Pancreas (tissue), 10 donors: ENCODE measurements around the gene LRP5. TPM values are rescaled to one million over a fixed set of nuclear protein-coding genes. Genes with fewer than 3 reads are reported as not detected.

Experiments
- ATAC-seq, 4 donors: fragments of 200-7000 bp; cut with Tn5 transposase; one replicate each; pipeline versions ENCODE4 v1.8.0 to v1.9.1; 2020; ENCODE audit warnings: mild to moderate bottlenecking in 4 of 4, moderate library complexity in 4 of 4
- DNase-seq, 6 donors: peaks; one replicate each; pipeline ENCODE4 v3.0.0-alpha.2; 2020
- FAIRE-seq: peaks from 2 replicates; lab custom pipeline; 2012; peaks lifted over from hg19 to GRCh38; lab: Jason Lieb, UNC
- H3K27ac ChIP-seq, 4 donors: fragments of 200-600 bp; sonication (generic); 1 replicate in 3 of 4; 2 replicates in 1 of 4; pipeline versions ENCODE4 v1.5.0 to v1.8.0; 2020
- H3K27me3 ChIP-seq, 4 donors: fragments of 200-600 bp; one replicate each; pipeline ENCODE4 v1.8.0; 2021
- H3K36me3 ChIP-seq, 3 donors: fragments of 200-600 bp; sonication (generic) in 1 of 3; one replicate each; pipeline versions ENCODE4 v1.5.0 to v1.8.0; 2020 to 2021
- H3K4me1 ChIP-seq, 3 donors: fragments of 200-600 bp; one replicate each; pipeline ENCODE4 v1.8.0; 2021
- H3K4me3 ChIP-seq, 4 donors: fragments of 200-600 bp; sonication (generic) in 2 of 4; one replicate each; pipeline versions ENCODE4 v1.5.0 to v1.8.0; 2020 to 2021
- H3K9me3 ChIP-seq, 4 donors: fragments of 200-600 bp; one replicate each; pipeline ENCODE4 v1.8.0; 2021
- WGBS, 2 donors: extraction: QIAGEN DNeasy Blood & Tissue Kit; methylation state at CpG; one replicate each; pipeline ENCODE4 v1.1.7; 2013; 5-methylcytosine and 5-hydroxymethylcytosine counted together
- intact Hi-C, 3 donors: fragments of 100-400 bp; cut with DNase I; formaldehyde crosslinking; loops; one replicate each; pipeline versions ENCODE4 v1.11.1 to v1.14.2; 2022
- polyA plus RNA-seq, 2 donors: library from polyadenylated mRNA; stranded (reverse); fragments of 200-250 nt; gene quantifications; one replicate each; pipeline ENCODE4 v1.2.3, GENCODE V29; 2013
- total RNA-seq, 6 donors: library from RNA; stranded (reverse); fragmentation: NEBNext Ultra II Directional in 4 of 6; extraction: Animal tissue kit (Norgen Biotek cat#: 25700) in 4 of 6; gene quantifications; one replicate each; pipeline versions ENCODE4 v1.2.1 to v1.2.4, GENCODE V29; 2021 to 2023
- TF ChIP-seq, protein P1 (sequence below), 4 donors: fragments of 200-600 bp; sonication (generic) in 3 of 4; IDR thresholded peaks; one replicate each; pipeline versions ENCODE4 v1.5.0 to v1.8.0; 2021; ENCODE audit warnings: antibody characterized with exemption in 4 of 4
- donor health status: healthy with polysubstance abuse.
- donor health status: DM: no; HTN: no; CAD: no; lungs with moderate emphysema.
- donor health status: DM: no; HTN: no; CAD: no.
- donor health status: control.
- donor health status: control.
- donor health status: Bipolar disorder and iron deficiency.
- donor health status: DM: yes; HTN: yes; CAD: no.
- donor health status: DM: no; HTN: no; CAD: no.
- donor health status: DM: no; HTN: no; CAD: no.
- donor health status: DM: yes; HTN: yes; CAD: no.

The LRP5 gene
- total and polyA plus RNA-seq, 8 donors, result 27.4 to 62.8 (median 32.5) TPM

DNA sequence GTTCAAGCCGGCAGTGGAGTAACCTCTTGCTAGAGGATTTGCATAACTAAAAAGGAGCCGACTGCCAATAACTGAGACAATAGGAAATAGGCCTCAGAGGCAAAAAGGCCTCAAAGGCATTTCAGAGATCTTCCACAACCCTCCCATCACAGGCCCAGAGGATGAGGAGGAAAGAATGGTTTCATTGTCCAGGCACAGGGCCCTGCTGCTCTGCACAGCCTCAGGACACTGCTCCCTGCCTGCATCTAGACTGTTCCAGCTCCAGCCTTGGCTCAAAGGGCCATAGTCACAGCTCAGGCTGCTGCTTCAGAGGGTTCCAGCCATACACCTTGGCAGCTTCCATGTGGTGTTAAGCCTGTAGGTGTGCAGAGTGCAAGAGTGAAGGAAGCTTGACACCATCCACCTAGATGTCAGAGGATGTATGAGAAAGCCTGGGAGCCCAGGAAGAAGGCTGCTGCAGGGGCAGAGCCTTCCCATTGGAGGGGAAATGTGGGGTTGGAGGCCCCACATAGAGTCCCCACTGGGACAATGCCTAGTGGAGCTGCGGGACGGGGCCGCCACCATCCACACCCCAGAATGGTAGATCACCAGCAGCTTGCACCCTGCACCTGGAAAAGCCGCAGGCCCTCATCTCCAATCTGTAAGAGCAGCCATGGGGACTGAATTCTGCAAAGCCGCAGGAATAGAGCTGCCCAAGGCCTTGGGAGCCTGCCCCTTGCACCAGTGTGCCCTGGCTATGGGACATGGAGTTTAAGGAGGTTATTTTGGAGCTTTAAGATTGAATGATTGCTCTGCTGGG is 8.2 kb upstream of the LRP5 start:
- no peaks in the 10 kb centered on the region for H3K9me3 ChIP-seq
- no peak overlapping the region for H3K4me3 ChIP-seq
- no peak overlapping the region for H3K27ac ChIP-seq
- TF ChIP-seq, protein P1, sequence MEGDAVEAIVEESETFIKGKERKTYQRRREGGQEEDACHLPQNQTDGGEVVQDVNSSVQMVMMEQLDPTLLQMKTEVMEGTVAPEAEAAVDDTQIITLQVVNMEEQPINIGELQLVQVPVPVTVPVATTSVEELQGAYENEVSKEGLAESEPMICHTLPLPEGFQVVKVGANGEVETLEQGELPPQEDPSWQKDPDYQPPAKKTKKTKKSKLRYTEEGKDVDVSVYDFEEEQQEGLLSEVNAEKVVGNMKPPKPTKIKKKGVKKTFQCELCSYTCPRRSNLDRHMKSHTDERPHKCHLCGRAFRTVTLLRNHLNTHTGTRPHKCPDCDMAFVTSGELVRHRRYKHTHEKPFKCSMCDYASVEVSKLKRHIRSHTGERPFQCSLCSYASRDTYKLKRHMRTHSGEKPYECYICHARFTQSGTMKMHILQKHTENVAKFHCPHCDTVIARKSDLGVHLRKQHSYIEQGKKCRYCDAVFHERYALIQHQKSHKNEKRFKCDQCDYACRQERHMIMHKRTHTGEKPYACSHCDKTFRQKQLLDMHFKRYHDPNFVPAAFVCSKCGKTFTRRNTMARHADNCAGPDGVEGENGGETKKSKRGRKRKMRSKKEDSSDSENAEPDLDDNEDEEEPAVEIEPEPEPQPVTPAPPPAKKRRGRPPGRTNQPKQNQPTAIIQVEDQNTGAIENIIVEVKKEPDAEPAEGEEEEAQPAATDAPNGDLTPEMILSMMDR (IDR thresholded peaks at IDR 0.05), result no peak
- no peaks in the 10 kb centered on the region for H3K36me3 ChIP-seq
- H3K4me1 ChIP-seq, result no peaks in the 10 kb centered on the region
- H3K27me3 ChIP-seq, result no peaks in the 10 kb centered on the region
- 95 to 96% methylated on average over 7 of the region's 7 CpGs for WGBS, 2 donors
- intact Hi-C loops, result no loop called here
- no peak for ATAC-seq
- FAIRE-seq, result no peak
- DNase-seq, result no peak

DNA sequence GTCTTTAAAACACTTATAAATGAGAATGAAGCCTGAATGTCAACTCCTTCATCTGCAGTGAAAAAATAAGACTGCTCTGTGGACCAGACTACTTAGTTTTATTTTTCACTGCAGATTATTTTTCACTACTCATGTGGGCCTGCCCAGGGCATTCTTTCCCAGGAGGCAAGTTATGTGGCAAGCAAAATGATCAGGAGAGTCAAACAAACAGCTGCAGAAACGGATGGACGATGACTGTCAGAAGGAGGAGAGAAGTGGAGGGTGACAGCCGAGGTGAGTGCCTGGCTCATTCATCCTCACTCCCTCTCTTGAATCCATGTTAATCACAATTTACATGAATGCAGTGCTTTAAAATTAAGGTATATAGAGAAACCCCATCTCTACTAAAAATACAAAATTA is 5.8 kb upstream of the LRP5 start:
- ATAC-seq (no peak), DNase-seq (no peak), FAIRE-seq (no peak)
- Histone ChIP-seq H3K36me3 (no peaks in the 10 kb centered on the region), H3K27ac (no peak overlapping the region), H3K27me3 (no peaks in the 10 kb centered on the region), H3K4me3 (no peak overlapping the region), H3K4me1 (no peaks in the 10 kb centered on the region), H3K9me3 (no peaks in the 10 kb centered on the region)
- intact Hi-C loops, result no loop called here
- WGBS, 2 donors, result 91 to 95% methylated on average over 3 of the region's 3 CpGs
- TF ChIP-seq, protein P1 (IDR thresholded peaks at IDR 0.05), result no peak

DNA sequence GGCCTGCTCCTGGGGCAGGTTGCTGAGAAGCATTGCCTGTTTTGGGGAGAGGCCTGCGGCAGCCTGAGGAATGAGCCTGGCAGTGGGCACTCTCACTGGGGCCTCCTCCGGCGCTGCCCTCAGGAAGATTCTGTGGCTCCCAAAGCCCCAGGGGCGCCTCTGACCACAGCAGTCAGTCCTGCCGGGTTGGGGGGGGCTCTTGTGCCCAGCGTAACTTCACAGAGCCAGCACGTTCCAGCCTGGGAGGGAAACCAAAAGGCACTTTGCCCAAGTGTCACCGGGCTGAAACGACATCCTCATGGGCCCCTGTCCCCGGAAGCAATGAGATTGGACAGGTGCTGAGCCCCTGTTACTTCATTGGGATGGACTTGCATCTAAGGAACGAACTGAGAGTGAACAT is 4.3 kb upstream of the LRP5 start:
- Histone ChIP-seq H3K36me3 (no peaks in the 10 kb centered on the region), H3K27ac (no peak overlapping the region), H3K4me3 (no peak overlapping the region), H3K9me3 (no peaks in the 10 kb centered on the region), H3K27me3 (no peaks in the 10 kb centered on the region), H3K4me1 (no peaks in the 10 kb centered on the region)
- no peak for ATAC-seq
- 87 to 88% methylated on average over 11 of the region's 11 CpGs for WGBS, 2 donors
- no peak for DNase-seq
- TF ChIP-seq, protein P1 (IDR thresholded peaks at IDR 0.05), result no peak
- FAIRE-seq, result no peak
- intact Hi-C loops, result no loop called here

DNA sequence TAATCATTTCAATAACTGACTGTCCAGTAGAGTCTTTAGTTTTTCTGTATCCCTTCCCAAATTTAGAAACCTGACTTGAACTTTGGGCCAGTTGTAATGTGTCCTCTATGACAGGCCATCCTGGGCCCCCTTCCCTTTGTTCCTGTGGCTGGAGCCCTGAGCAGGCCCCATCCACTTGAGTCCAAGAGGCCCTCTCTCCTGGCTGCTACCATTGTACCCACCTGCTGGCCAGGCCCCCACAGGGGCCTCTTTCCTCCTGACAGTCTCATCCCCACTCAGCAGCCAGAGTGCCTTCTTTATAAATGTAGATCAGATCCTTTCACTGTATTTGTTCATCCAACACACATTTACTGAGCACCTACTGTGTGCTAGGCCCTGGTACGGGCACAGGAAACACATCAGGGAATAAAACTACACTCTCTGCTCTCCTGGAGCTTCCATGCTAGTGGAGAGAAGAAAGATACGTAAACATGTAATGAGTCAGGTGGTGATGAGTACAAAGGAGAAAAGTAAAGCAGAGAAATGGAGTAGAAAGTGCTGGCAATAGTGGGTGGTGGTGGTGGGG is 2.7 kb upstream of the LRP5 start:
- WGBS, 2 donors, result 88 to 89% methylated on average over 2 of the region's 2 CpGs
- no peak for DNase-seq
- Histone ChIP-seq H3K4me1 (peaks cover 0 to 11% (median 0%) of the 10 kb centered on the region in 3 donors), H3K36me3 (no peaks in the 10 kb centered on the region), H3K4me3 (no peak overlapping the region), H3K27ac (no peak overlapping the region), H3K27me3 (no peaks in the 10 kb centered on the region), H3K9me3 (no peaks in the 10 kb centered on the region)
- TF ChIP-seq, protein P1 (IDR thresholded peaks at IDR 0.05), result no peak
- intact Hi-C loops, result no loop called here
- ATAC-seq, result no peak
- no peak for FAIRE-seq
